HUDEP-2 (cell line): ENCODE results near the gene TFPI.
"Not testable (repeated sequence)": the region's sequence is repeated elsewhere in the genome, so short reads cannot be mapped to it uniquely, and the experiment has no call there.

Source experiments
- DNase-seq, 76 experiments: peaks; one replicate each; lab custom pipeline; 2025; ENCODE audit not compliant: unreplicated experiment in 76 of 76; lab: John Stamatoyannopoulos, UW

Gene TFPI

GRCh38 chr2:187554011-187554703, at the start of gene TFPI:
Gene TFPI (minus strand): TSS chr2:187554435. CDS start chr2:187503768, 50,667 bp downstream.
- peak in 50 of 76 experiments; percentile 2 to 67 (median 30) for DNase-seq

- no peak for DNase-seq
Measured at GRCh38 chr2:187594801-187595200, 40.6 kb upstream of the TFPI start.

- no peak for DNase-seq
Measured at GRCh38 chr2:187593697-187594096, 39.5 kb upstream of the TFPI start.

- no peak for DNase-seq
Measured at GRCh38 chr2:187593098-187593497, 38.9 kb upstream of the TFPI start.

GRCh38 chr2:187590175-187590574, 35.9 kb upstream of the TFPI start:
- no peak for DNase-seq

- DNase-seq = peak in 1 of 76 experiments; percentile 3
Measured at GRCh38 chr2:187586011-187586641, 31.9 kb upstream of the TFPI start.

- peak in 48 of 76 experiments; percentile 1 to 78 (median 46) for DNase-seq
Measured at GRCh38 chr2:187581125-187581896, 27.1 kb upstream of the TFPI start.

- peak in 33 of 76 experiments; percentile 6 to 73 (median 43) for DNase-seq
Measured at GRCh38 chr2:187580462-187581124, 26.4 kb upstream of the TFPI start.

- DNase-seq = peak in 1 of 76 experiments; percentile 6
Measured at GRCh38 chr2:187577310-187577709, 23.1 kb upstream of the TFPI start.

GRCh38 chr2:187576906-187577305, 22.7 kb upstream of the TFPI start:
- no peak for DNase-seq

GRCh38 chr2:187575751-187576067, 21.5 kb upstream of the TFPI start:
- DNase-seq = no peak

- no peak for DNase-seq
Measured at GRCh38 chr2:187574969-187575750, 20.9 kb upstream of the TFPI start.

GRCh38 chr2:187573722-187574121, 19.5 kb upstream of the TFPI start:
- no peak for DNase-seq

- DNase-seq = not testable (repeated sequence)
Measured at GRCh38 chr2:187571996-187572395, 17.8 kb upstream of the TFPI start.

- DNase-seq = no peak
Measured at GRCh38 chr2:187569571-187569970, 15.3 kb upstream of the TFPI start.

- DNase-seq = no peak
Measured at GRCh38 chr2:187569042-187569441, 14.8 kb upstream of the TFPI start.

GRCh38 chr2:187567126-187567525, 12.9 kb upstream of the TFPI start:
- no peak for DNase-seq

- DNase-seq = no peak
Measured at GRCh38 chr2:187566712-187567111, 12.5 kb upstream of the TFPI start.

- no peak for DNase-seq
Measured at GRCh38 chr2:187566266-187566665, 12.0 kb upstream of the TFPI start.

- DNase-seq = not testable (repeated sequence)
Measured at GRCh38 chr2:187565618-187566017, 11.4 kb upstream of the TFPI start.
